Muscle layer of duodenum (tissue), 2 donors: Measurements from ENCODE around the gene SYCP3.

Source experiments
- H3K27ac ChIP-seq: one replicate; pipeline ENCODE4 v1.7.0; 2013; ENCODE audit warnings: mild to moderate bottlenecking, low read length
- H3K27me3 ChIP-seq: one replicate; pipeline ENCODE4 v1.7.0; 2013; ENCODE audit warnings: low read depth, mild to moderate bottlenecking, control low read depth, low read length
- H3K36me3 ChIP-seq, 2 donors: one replicate each; pipeline ENCODE4 v1.7.0; 2013; ENCODE audit warnings: low read length in 2 of 2, control low read depth in 1 of 2, mild to moderate bottlenecking in 1 of 2; ENCODE audit not compliant: insufficient read depth in 2 of 2, control insufficient read depth in 1 of 2
- H3K4me1 ChIP-seq, 2 donors: one replicate each; pipeline ENCODE4 v1.7.0; 2013; ENCODE audit warnings: low read length in 2 of 2, mild to moderate bottlenecking in 2 of 2, control low read depth in 1 of 2, moderate library complexity in 1 of 2; ENCODE audit not compliant: insufficient read depth in 2 of 2, control insufficient read depth in 1 of 2
- H3K4me3 ChIP-seq, 2 donors: one replicate each; pipeline ENCODE4 v1.7.0; 2013; ENCODE audit warnings: low read length in 2 of 2, low read depth in 1 of 2, mild to moderate bottlenecking in 1 of 2
- H3K9me3 ChIP-seq, 2 donors: one replicate each; pipeline ENCODE4 v1.7.0; 2013; ENCODE audit warnings: low read length in 2 of 2, control low read depth in 1 of 2, mild to moderate bottlenecking in 1 of 2; ENCODE audit not compliant: control insufficient read depth in 1 of 2
- donor health status: healthy.

The SYCP3 gene

GRCh38 chr12:101738920-101739665 lies at the start of gene SYCP3:
SYCP3 (minus strand) TSS chr12:101739462; CDS start chr12:101737935, 1,527 bp downstream.
- no peaks in the 10 kb centered on the region for H3K27me3 ChIP-seq
- no peaks in the 10 kb centered on the region for H3K4me1 ChIP-seq
- no peak within 1 kb of the TSS for H3K4me3 ChIP-seq
- H3K36me3 ChIP-seq = peaks cover 7 to 25% of the 10 kb centered on the region in 2 donors
- H3K27ac ChIP-seq = no peak within 1 kb of the TSS
- H3K9me3 ChIP-seq = no peaks in the 10 kb centered on the region

GRCh38 chr12:101785671-101786070 lies 46.4 kb upstream of the SYCP3 start:
- Histone ChIP-seq H3K9me3 (no peaks in the 10 kb centered on the region), H3K27ac (no peak overlapping the region), H3K27me3 (no peaks in the 10 kb centered on the region), H3K4me1 (no peaks in the 10 kb centered on the region), H3K4me3 (no peak overlapping the region), H3K36me3 (peaks cover 3 to 32% of the 10 kb centered on the region in 2 donors)

GRCh38 chr12:101784376-101784775 lies 45.1 kb upstream of the SYCP3 start:
- peaks cover 3 to 32% of the 10 kb centered on the region in 2 donors for H3K36me3 ChIP-seq
- H3K27ac ChIP-seq = no peak overlapping the region
- no peaks in the 10 kb centered on the region for H3K27me3 ChIP-seq
- no peak overlapping the region for H3K4me3 ChIP-seq
- no peaks in the 10 kb centered on the region for H3K4me1 ChIP-seq
- no peaks in the 10 kb centered on the region for H3K9me3 ChIP-seq

GRCh38 chr12:101783838-101784237 lies 44.6 kb upstream of the SYCP3 start:
- H3K9me3 ChIP-seq = no peaks in the 10 kb centered on the region
- H3K27me3 ChIP-seq = no peaks in the 10 kb centered on the region
- H3K27ac ChIP-seq = no peak overlapping the region
- peaks cover 0 to 32% of the 10 kb centered on the region in 2 donors for H3K36me3 ChIP-seq
- no peak overlapping the region for H3K4me3 ChIP-seq
- no peaks in the 10 kb centered on the region for H3K4me1 ChIP-seq

GRCh38 chr12:101783150-101783549 lies 43.9 kb upstream of the SYCP3 start:
- peaks cover 0 to 27% of the 10 kb centered on the region in 2 donors for H3K36me3 ChIP-seq
- H3K9me3 ChIP-seq = no peaks in the 10 kb centered on the region
- no peaks in the 10 kb centered on the region for H3K4me1 ChIP-seq
- H3K4me3 ChIP-seq = no peak overlapping the region
- no peak overlapping the region for H3K27ac ChIP-seq
- no peaks in the 10 kb centered on the region for H3K27me3 ChIP-seq

- no peaks in the 10 kb centered on the region for H3K4me1 ChIP-seq
- no peak overlapping the region for H3K4me3 ChIP-seq
These were observed 43.0 kb upstream of the SYCP3 start for GRCh38 chr12:101782273-101782731.

GRCh38 chr12:101781834-101782233 lies 42.6 kb upstream of the SYCP3 start:
- Histone ChIP-seq H3K9me3 (no peaks in the 10 kb centered on the region), H3K27ac (no peak overlapping the region), H3K4me1 (no peaks in the 10 kb centered on the region), H3K36me3 (peaks cover 8 to 26% of the 10 kb centered on the region in 2 donors), H3K27me3 (no peaks in the 10 kb centered on the region), H3K4me3 (no peak overlapping the region)

More at GRCh38 chr12:101782273-101782731, 43.0 kb upstream of the SYCP3 start:
- Histone ChIP-seq H3K36me3 (peaks cover 8 to 26% of the 10 kb centered on the region in 2 donors), H3K27ac (no peak overlapping the region), H3K27me3 (no peaks in the 10 kb centered on the region), H3K9me3 (no peaks in the 10 kb centered on the region)

- no peaks in the 10 kb centered on the region for H3K27me3 ChIP-seq
- peaks cover 8 to 25% of the 10 kb centered on the region in 2 donors for H3K36me3 ChIP-seq
- no peak overlapping the region for H3K27ac ChIP-seq
- H3K4me1 ChIP-seq = no peaks in the 10 kb centered on the region
- no peaks in the 10 kb centered on the region for H3K9me3 ChIP-seq
- H3K4me3 ChIP-seq = no peak overlapping the region
These were observed 41.3 kb upstream of the SYCP3 start for GRCh38 chr12:101780599-101780998.

- Histone ChIP-seq H3K27ac (no peak overlapping the region), H3K4me1 (no peaks in the 10 kb centered on the region), H3K9me3 (no peaks in the 10 kb centered on the region)
These were observed 40.4 kb upstream of the SYCP3 start for GRCh38 chr12:101779626-101780025.

GRCh38 chr12:101779200-101779599 lies 39.9 kb upstream of the SYCP3 start:
- H3K27ac ChIP-seq = no peak overlapping the region
- no peaks in the 10 kb centered on the region for H3K9me3 ChIP-seq
- no peaks in the 10 kb centered on the region for H3K27me3 ChIP-seq
- H3K36me3 ChIP-seq = peaks cover 8 to 12% of the 10 kb centered on the region in 2 donors
- no peaks in the 10 kb centered on the region for H3K4me1 ChIP-seq
- no peak overlapping the region for H3K4me3 ChIP-seq

More at GRCh38 chr12:101779626-101780025, 40.4 kb upstream of the SYCP3 start:
- no peak overlapping the region for H3K4me3 ChIP-seq
- no peaks in the 10 kb centered on the region for H3K27me3 ChIP-seq
- peaks cover 8 to 16% of the 10 kb centered on the region in 2 donors for H3K36me3 ChIP-seq

- no peaks in the 10 kb centered on the region for H3K4me1 ChIP-seq
- H3K27me3 ChIP-seq = no peaks in the 10 kb centered on the region
- no peak overlapping the region for H3K4me3 ChIP-seq
- H3K27ac ChIP-seq = no peak overlapping the region
- peaks cover 4 to 8% of the 10 kb centered on the region in 2 donors for H3K36me3 ChIP-seq
- no peaks in the 10 kb centered on the region for H3K9me3 ChIP-seq
These were observed 38.7 kb upstream of the SYCP3 start for GRCh38 chr12:101777978-101778377.
